ENCODE data around the gene SCAF4. TPM values are rescaled to one million over a fixed set of nuclear protein-coding genes. Genes with fewer than 3 reads are reported as not detected.
"Not testable (repeated sequence)": the region's sequence is repeated elsewhere in the genome, so short reads cannot be mapped to it uniquely, and the experiment has no call there.

The SCAF4 gene
- total RNA-seq, 4 donors from 2014 or later = 23.2 to 31.0 (median 26.8) TPM

GRCh38 chr21:31636874-31637273 lies 95.0 kb downstream of the SCAF4 start:
- 86 to 92% methylated on average over 2 of the region's 2 CpGs for WGBS, 2 donors (ENCODE audit: low coverage in 1 of 2)
- H3K9me3 ChIP-seq = peaks cover 0 to 5% of the 10 kb centered on the region in 2 donors
- H3K4me1 ChIP-seq = no peaks in the 10 kb centered on the region
- no peak overlapping the region for H3K4me3 ChIP-seq
- H3K27me3 ChIP-seq = no peaks in the 10 kb centered on the region
- in situ Hi-C loops (cut with MboI; ENCODE audit: low pct_ligation_motif_present in 1 of 4, low pct_unique_long_range_greater_than_20kb in 1 of 4, low sequenced_read_pairs in 3 of 4) (no loop called here), intact Hi-C loops (cut with DNase I; ENCODE audit: low total_unique reads) (no loop called here)
- TF ChIP-seq EP300 (IDR thresholded peaks at IDR 0.05; ENCODE audit: low read depth) (no peak), POLR2AphosphoS5 (IDR thresholded peaks at IDR 0.05) (no peak), POLR2A (IDR thresholded peaks at IDR 0.05) (no peak)
- TF ChIP-seq, protein P1, sequence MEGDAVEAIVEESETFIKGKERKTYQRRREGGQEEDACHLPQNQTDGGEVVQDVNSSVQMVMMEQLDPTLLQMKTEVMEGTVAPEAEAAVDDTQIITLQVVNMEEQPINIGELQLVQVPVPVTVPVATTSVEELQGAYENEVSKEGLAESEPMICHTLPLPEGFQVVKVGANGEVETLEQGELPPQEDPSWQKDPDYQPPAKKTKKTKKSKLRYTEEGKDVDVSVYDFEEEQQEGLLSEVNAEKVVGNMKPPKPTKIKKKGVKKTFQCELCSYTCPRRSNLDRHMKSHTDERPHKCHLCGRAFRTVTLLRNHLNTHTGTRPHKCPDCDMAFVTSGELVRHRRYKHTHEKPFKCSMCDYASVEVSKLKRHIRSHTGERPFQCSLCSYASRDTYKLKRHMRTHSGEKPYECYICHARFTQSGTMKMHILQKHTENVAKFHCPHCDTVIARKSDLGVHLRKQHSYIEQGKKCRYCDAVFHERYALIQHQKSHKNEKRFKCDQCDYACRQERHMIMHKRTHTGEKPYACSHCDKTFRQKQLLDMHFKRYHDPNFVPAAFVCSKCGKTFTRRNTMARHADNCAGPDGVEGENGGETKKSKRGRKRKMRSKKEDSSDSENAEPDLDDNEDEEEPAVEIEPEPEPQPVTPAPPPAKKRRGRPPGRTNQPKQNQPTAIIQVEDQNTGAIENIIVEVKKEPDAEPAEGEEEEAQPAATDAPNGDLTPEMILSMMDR (IDR thresholded peaks at IDR 0.05) = no peak
- H3K36me3 ChIP-seq = no peaks in the 10 kb centered on the region
- H3K27ac ChIP-seq = no peak overlapping the region
- DNase-seq = no peak

- Histone ChIP-seq H3K27ac (no peak overlapping the region), H3K9me3 (peaks cover 0 to 5% of the 10 kb centered on the region in 2 donors), H3K36me3 (no peaks in the 10 kb centered on the region), H3K27me3 (no peaks in the 10 kb centered on the region), H3K4me1 (no peaks in the 10 kb centered on the region), H3K4me3 (no peak overlapping the region)
- in situ Hi-C loops (cut with MboI; ENCODE audit: low pct_ligation_motif_present in 1 of 4, low pct_unique_long_range_greater_than_20kb in 1 of 4, low sequenced_read_pairs in 3 of 4) = no loop called here
- TF ChIP-seq EP300 (IDR thresholded peaks at IDR 0.05; ENCODE audit: low read depth) (no peak), POLR2A (IDR thresholded peaks at IDR 0.05) (no peak), POLR2AphosphoS5 (IDR thresholded peaks at IDR 0.05) (no peak)
- TF ChIP-seq, protein P1 (IDR thresholded peaks at IDR 0.05) = no peak
- 87 to 93% methylated on average over 3 of the region's 3 CpGs for WGBS, 2 donors (ENCODE audit: low coverage in 1 of 2)
- no peak for DNase-seq
- intact Hi-C loops (cut with DNase I; ENCODE audit: low total_unique reads) = no loop called here
Observed at GRCh38 chr21:31634993-31635392, 96.9 kb downstream of the SCAF4 start.

DNA sequence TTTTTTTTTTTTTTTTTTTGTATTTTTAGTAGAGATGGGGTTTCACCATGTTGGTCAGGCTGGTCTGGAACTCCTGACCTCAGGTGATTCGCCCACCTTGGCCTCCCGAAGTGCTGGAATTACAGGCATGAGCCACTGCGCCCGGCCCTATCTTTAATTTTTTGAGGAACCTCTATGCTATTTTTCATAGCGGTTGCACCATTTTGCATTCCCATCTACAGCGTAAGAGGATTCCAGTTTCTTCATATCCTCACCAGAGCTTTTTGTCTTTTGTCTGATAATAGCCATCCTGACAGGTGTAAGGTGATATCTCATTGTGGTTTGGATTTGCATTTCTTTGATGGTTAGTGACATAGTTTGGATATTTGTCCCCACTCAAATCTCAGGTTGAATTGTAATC lies 100.0 kb downstream of the SCAF4 start:
- intact Hi-C loops (cut with DNase I; ENCODE audit: low total_unique reads); H3K36me3 ChIP-seq; DNase-seq; H3K4me1 ChIP-seq; H3K9me3 ChIP-seq; in situ Hi-C loops (cut with MboI; ENCODE audit: low pct_ligation_motif_present in 1 of 4, low pct_unique_long_range_greater_than_20kb in 1 of 4, low sequenced_read_pairs in 3 of 4); H3K27ac ChIP-seq; H3K27me3 ChIP-seq; H3K4me3 ChIP-seq: not testable (repeated sequence)
- WGBS, 2 donors (ENCODE audit: low coverage in 1 of 2) = 90 to 100% methylated on average over 1 to 6 of the region's 6 CpGs

- in situ Hi-C loops (cut with MboI; ENCODE audit: low pct_ligation_motif_present in 1 of 4, low pct_unique_long_range_greater_than_20kb in 1 of 4, low sequenced_read_pairs in 3 of 4) = no loop called here
Observed at GRCh38 chr21:31629972-31630711, 101.8 kb downstream of the SCAF4 start.

More at GRCh38 chr21:31629972-31630711, 101.8 kb downstream of the SCAF4 start:
- DNase-seq = no peak
- TF ChIP-seq EP300 (IDR thresholded peaks at IDR 0.05; ENCODE audit: low read depth) (no peak), POLR2AphosphoS5 (IDR thresholded peaks at IDR 0.05) (no peak), POLR2A (IDR thresholded peaks at IDR 0.05) (no peak)
- TF ChIP-seq, protein P1 (IDR thresholded peaks at IDR 0.05) = no peak
- WGBS, 2 donors (ENCODE audit: low coverage in 1 of 2) = 73 to 74% methylated on average over 3 to 8 of the region's 8 CpGs
- no peaks in the 10 kb centered on the region for H3K27me3 ChIP-seq
- H3K4me3 ChIP-seq = no peak overlapping the region
- H3K4me1 ChIP-seq = no peaks in the 10 kb centered on the region
- intact Hi-C loops (cut with DNase I; ENCODE audit: low total_unique reads) = no loop called here
- no peaks in the 10 kb centered on the region for H3K9me3 ChIP-seq
- no peaks in the 10 kb centered on the region for H3K36me3 ChIP-seq
- H3K27ac ChIP-seq = no peak overlapping the region

Data from transverse colon (tissue), 4 donors.